Upper lobe of left lung (tissue), 4 donors: ENCODE results near the gene COL6A3.

Experiments used
- EP300 ChIP-seq, 4 donors: sonication (generic); formaldehyde crosslinking; IDR thresholded peaks; one replicate each; pipeline ENCODE4 v1.5.1; 2017; ENCODE audit warnings: antibody characterized with exemption in 4 of 4, control low read depth in 2 of 4
- POLR2A ChIP-seq, 4 donors: fragments of 450-650 bp; IDR thresholded peaks; one replicate each; pipeline ENCODE4 v1.5.1; 2016 to 2017; ENCODE audit warnings: antibody characterized with exemption in 4 of 4, mild to moderate bottlenecking in 2 of 4
- TF ChIP-seq, protein P1 (sequence below), 6 experiments: fragments of 450-650 bp in 4 of 6; fragments of 200-600 bp in 2 of 6; sonication (generic) in 2 of 6; IDR thresholded peaks; one replicate each; pipeline ENCODE4 v1.5.1; 2016 to 2019; ENCODE audit warnings: antibody characterized with exemption in 6 of 6

DNA sequence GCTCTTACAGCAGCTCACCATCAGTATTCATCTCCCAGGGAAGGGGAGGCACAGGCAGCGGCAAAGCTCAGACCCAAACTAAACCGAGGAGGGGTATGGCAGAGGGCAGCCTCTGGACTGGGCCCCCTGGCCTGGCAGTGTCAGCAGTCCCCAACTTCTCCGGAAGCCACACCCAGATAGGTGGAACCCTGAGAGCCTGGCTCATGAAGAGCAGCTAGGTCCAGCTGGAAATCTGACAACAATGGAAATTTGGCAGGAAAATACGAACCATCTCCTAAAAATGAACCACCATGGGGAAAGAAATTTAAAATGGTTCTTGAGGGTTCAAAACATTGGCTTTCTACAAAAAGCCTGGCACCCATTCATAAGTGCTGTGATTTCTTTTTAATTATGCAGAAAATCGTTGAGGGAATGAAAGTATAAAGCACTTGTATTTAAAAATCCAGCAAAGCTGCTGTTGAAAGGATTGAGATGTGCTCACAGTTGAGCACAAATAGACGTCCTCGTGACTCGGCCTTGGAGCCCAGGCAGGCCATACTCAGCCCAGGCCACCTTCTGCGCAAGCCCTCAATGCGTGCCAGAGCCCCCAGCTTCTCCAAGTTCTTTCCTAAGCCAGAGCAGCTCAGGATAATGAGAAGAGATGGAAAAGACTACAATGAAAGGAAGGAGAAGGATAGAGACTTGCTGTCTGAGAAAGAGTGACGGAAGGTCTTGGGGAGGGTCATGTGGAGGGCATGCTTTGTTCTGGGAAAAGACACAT lies 93.0 kb downstream of the COL6A3 start:
- TF ChIP-seq EP300 (IDR thresholded peaks at IDR 0.05): no peak
- TF ChIP-seq, protein P1, sequence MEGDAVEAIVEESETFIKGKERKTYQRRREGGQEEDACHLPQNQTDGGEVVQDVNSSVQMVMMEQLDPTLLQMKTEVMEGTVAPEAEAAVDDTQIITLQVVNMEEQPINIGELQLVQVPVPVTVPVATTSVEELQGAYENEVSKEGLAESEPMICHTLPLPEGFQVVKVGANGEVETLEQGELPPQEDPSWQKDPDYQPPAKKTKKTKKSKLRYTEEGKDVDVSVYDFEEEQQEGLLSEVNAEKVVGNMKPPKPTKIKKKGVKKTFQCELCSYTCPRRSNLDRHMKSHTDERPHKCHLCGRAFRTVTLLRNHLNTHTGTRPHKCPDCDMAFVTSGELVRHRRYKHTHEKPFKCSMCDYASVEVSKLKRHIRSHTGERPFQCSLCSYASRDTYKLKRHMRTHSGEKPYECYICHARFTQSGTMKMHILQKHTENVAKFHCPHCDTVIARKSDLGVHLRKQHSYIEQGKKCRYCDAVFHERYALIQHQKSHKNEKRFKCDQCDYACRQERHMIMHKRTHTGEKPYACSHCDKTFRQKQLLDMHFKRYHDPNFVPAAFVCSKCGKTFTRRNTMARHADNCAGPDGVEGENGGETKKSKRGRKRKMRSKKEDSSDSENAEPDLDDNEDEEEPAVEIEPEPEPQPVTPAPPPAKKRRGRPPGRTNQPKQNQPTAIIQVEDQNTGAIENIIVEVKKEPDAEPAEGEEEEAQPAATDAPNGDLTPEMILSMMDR (IDR thresholded peaks at IDR 0.05): no peak
- no peak for TF ChIP-seq POLR2A (IDR thresholded peaks at IDR 0.05)
